Measurements from ENCODE around the gene TIGD4. TPM values are rescaled to one million over a fixed set of nuclear protein-coding genes. Genes with fewer than 3 reads are reported as not detected.

The TIGD4 gene
- total RNA-seq, 4 donors from 2014 or later: 0.57 to 0.94 TPM; not detected in 2

DNA sequence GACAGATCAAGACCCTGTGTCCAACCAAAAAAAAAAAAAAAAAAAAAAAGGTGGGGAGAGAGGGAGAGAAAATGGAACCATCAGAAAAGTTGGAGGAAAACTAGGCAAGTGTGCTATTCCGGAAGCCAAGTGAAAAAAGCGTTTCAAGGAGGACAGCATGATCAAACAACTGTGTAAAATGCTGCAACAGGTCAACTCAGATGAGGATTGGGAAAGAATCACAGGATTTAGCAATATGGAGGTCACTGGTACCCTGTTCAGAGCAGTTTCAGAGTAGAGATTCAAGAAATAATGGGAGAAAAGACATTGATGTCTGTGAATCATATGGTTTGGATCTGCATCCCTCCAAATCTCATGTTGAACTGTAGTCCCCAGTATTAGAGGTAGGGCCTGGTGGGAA lies 47.5 kb downstream of the TIGD4 start:
- DNase-seq: no peak
- Histone ChIP-seq H3K4me3 (no peak overlapping the region), H3K36me3 (no peaks in the 10 kb centered on the region), H3K4me1 (peaks cover 0 to 9% (median 0%) of the 10 kb centered on the region in 4 donors), H3K9me3 (no peaks in the 10 kb centered on the region), H3K27me3 (no peaks in the 10 kb centered on the region), H3K27ac (no peak overlapping the region)
- TF ChIP-seq, protein P1, sequence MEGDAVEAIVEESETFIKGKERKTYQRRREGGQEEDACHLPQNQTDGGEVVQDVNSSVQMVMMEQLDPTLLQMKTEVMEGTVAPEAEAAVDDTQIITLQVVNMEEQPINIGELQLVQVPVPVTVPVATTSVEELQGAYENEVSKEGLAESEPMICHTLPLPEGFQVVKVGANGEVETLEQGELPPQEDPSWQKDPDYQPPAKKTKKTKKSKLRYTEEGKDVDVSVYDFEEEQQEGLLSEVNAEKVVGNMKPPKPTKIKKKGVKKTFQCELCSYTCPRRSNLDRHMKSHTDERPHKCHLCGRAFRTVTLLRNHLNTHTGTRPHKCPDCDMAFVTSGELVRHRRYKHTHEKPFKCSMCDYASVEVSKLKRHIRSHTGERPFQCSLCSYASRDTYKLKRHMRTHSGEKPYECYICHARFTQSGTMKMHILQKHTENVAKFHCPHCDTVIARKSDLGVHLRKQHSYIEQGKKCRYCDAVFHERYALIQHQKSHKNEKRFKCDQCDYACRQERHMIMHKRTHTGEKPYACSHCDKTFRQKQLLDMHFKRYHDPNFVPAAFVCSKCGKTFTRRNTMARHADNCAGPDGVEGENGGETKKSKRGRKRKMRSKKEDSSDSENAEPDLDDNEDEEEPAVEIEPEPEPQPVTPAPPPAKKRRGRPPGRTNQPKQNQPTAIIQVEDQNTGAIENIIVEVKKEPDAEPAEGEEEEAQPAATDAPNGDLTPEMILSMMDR (IDR thresholded peaks at IDR 0.05): no peak
- TF ChIP-seq POLR2A (IDR thresholded peaks at IDR 0.05): no peak

DNA sequence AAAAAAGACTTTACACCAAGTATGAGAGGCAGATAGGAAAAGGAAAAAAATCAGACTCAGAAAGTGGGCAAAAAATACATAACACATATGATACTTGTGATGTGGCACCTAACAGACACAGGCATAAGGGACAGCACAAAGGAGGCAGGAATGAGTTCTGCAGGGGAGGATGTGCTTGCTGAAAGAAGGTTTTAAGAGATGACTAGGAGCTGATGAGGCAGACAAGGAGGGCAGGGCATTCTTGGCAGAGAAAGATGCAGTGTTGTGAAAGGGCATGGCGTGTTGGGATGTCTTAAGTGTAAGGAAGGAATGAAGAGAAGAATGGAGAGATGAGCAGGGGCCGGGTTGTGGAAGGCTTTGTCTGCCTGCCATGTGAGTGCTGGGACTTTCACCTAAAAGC lies 50.1 kb downstream of the TIGD4 start:
- no peaks in the 10 kb centered on the region for H3K36me3 ChIP-seq
- DNase-seq: no peak
- TF ChIP-seq, protein P1 (IDR thresholded peaks at IDR 0.05): no peak
- TF ChIP-seq POLR2A (IDR thresholded peaks at IDR 0.05): no peak
- H3K27ac ChIP-seq: no peak overlapping the region
- H3K27me3 ChIP-seq: no peaks in the 10 kb centered on the region
- H3K4me1 ChIP-seq: peaks cover 0 to 5% (median 0%) of the 10 kb centered on the region in 4 donors
- H3K4me3 ChIP-seq: no peak overlapping the region
- H3K9me3 ChIP-seq: no peaks in the 10 kb centered on the region

DNA sequence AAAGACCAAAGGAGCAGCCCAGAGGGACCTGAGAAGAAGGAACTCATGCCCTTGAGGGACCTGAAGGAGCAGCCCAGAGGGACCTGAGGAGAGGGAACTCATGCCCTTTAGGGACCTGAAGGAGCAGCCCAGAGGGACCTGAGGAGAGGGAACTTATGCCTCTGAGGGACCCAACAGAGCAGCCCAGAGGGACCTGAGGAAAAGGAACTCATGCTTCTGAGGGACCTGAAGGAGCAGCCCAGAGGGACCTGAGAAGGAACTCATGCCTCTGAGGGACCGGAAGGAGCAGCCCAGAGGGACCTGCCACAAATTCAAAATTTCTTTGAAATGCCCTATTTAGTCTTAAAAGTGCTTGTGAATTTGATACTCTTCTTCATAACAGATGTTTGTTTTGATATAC lies 51.2 kb downstream of the TIGD4 start:
- no peak for TF ChIP-seq POLR2A (IDR thresholded peaks at IDR 0.05)
- TF ChIP-seq, protein P1 (IDR thresholded peaks at IDR 0.05): no peak
- no peaks in the 10 kb centered on the region for H3K27me3 ChIP-seq

DNA sequence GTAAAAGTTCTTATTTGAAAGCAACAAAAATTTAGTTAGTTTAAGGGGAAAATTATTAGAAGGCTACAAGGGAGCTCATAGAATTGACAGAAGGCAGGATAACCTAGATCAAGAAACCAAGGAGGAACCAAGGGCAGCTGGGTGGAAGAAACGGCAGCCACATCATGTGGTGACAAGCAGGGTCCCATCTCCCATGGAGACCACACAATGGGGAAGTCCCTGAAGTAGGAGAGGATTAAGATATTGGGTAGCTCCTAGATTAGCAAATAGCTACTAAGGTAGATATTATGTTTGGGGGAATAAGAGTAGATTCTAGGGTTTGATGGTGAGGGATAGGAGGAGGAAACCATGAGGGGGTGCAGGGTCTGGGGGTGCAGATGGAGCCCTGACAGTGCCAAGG lies 51.7 kb downstream of the TIGD4 start:
- Histone ChIP-seq H3K4me3 (no peak overlapping the region), H3K4me1 (no peaks in the 10 kb centered on the region), H3K27me3 (no peaks in the 10 kb centered on the region), H3K9me3 (no peaks in the 10 kb centered on the region), H3K36me3 (no peaks in the 10 kb centered on the region), H3K27ac (no peak overlapping the region)
- TF ChIP-seq, protein P1 (IDR thresholded peaks at IDR 0.05): no peak
- no peak for TF ChIP-seq POLR2A (IDR thresholded peaks at IDR 0.05)
- no peak for DNase-seq

More for the DNA sequence above, 51.2 kb downstream of the TIGD4 start:
- no peak overlapping the region for H3K4me3 ChIP-seq
- H3K4me1 ChIP-seq: no peaks in the 10 kb centered on the region
- H3K9me3 ChIP-seq: no peaks in the 10 kb centered on the region
- H3K36me3 ChIP-seq: no peaks in the 10 kb centered on the region
- DNase-seq: no peak
- H3K27ac ChIP-seq: no peak overlapping the region

DNA sequence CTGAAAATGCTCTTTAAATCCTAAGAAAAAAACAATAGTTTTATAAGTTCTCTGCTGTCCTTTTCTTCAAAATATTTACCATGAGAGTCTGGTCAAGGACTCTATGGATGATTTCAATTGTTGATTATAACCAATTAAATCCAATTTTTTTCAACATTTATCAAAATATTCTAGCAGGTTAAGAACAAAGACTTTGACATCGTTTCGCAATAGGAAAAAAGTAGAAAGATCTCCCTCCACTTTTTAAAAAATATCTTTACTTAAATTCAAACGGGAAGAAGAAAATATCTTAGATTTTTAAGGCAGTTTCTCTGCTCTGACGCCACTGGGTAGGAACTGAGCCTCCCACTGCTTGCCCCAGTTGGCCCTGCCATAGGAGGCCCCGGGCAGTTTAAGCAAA lies 55.0 kb downstream of the TIGD4 start:
- no peaks in the 10 kb centered on the region for H3K9me3 ChIP-seq
- TF ChIP-seq POLR2A (IDR thresholded peaks at IDR 0.05): no peak
- TF ChIP-seq, protein P1 (IDR thresholded peaks at IDR 0.05): no peak
- no peaks in the 10 kb centered on the region for H3K4me1 ChIP-seq
- H3K27ac ChIP-seq: no peak overlapping the region
- H3K4me3 ChIP-seq: no peak overlapping the region
- H3K36me3 ChIP-seq: no peaks in the 10 kb centered on the region
- no peaks in the 10 kb centered on the region for H3K27me3 ChIP-seq
- no peak for DNase-seq

DNA sequence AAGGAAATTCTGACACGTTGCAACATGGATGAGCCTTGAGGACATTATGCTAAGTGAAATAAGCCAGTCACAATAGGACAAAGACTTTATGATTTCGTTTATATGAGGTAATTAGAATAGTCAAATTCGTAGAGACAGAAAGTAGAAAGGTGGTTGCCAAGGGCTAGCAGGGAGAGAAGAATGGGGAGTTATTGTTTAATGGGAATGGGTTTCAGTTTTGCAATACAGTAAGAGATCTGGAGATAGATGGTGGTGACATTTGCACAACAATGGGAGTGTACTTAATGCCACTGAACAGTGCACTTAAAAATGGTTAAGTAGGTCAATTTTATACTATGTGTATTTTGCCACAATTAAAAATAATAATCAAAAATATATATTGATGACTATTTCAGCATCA lies 56.3 kb downstream of the TIGD4 start:
- H3K9me3 ChIP-seq: no peaks in the 10 kb centered on the region
- TF ChIP-seq POLR2A (IDR thresholded peaks at IDR 0.05): no peak
- TF ChIP-seq, protein P1 (IDR thresholded peaks at IDR 0.05): no peak
- DNase-seq: no peak

More for the DNA sequence above, 56.3 kb downstream of the TIGD4 start:
- Histone ChIP-seq H3K27ac (no peak overlapping the region), H3K36me3 (no peaks in the 10 kb centered on the region), H3K27me3 (no peaks in the 10 kb centered on the region), H3K4me3 (no peak overlapping the region), H3K4me1 (no peaks in the 10 kb centered on the region)

All from Peyer's patch (tissue), 4 donors.